ENCODE results near the gene AMOT.

Gene AMOT

DNA sequence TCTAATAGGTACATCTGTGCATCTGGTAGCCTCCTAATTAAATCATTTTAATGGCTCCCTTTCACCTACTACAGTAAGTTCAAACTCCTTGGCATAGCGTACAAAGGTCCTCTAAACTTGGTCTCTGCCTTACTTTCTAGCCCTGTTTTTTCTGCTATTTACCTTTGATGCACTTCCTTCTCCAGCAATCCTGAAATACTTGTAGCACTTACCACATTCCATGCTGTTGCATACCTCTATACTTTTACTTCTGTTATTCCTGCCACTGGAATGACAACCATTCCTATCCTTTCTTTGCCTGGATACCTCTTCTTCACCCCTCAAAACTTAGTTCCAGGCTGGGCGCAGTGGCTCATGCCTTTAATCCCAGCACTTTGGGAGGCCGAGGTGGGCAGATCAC lies 104.3 kb downstream of the AMOT start:
- no peak for DNase-seq

- DNase-seq: no peak
Measured at GRCh38 chrX:112735147-112735546, 105.5 kb downstream of the AMOT start.

DNA sequence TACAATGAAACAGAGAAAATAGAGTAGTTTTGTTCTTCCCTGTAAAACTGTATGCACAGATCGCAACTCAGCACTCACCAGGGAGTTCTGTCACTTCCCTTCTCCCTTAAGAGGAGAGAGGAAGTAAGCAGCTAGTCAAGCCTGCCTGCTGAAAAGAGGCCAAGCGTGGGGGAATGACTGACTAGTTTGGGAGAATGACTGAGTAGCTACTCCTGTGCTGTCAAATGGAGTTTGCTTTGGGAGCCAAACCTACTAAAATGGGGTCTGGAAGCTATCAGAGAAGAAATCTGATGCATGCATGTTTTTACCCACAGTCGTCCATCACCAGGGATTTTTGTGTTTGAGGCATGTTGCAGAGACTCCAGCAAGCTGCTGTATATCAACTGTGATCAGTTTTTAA lies 106.3 kb downstream of the AMOT start:
- DNase-seq: peak; percentile 2

DNA sequence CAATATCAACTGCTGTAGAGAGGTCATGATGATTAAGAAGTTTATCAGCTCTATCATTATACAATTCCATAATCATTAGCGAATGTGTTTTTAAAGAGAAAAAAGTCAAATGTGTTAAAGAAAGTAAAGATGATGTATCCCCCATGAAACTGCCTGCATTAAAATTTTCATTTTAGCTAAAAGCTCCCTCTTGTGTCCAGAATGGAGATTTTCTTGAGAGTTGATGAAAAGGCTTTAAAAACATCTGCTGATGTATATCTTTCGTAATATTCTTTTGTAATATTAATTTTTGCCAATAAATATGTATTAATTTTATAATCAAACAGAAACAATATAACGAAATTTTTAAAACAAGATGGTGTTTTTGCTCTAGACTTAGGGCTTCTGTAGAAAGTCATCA lies 108.8 kb downstream of the AMOT start:
- peak; percentile 3 for DNase-seq
